Measurements from ENCODE around the gene RIMS4. TPM values are rescaled to one million over a fixed set of nuclear protein-coding genes. Genes with fewer than 3 reads are reported as not detected.

RIMS4 gene
- polyA plus RNA-seq, 1 experiment, result not detected

DNA sequence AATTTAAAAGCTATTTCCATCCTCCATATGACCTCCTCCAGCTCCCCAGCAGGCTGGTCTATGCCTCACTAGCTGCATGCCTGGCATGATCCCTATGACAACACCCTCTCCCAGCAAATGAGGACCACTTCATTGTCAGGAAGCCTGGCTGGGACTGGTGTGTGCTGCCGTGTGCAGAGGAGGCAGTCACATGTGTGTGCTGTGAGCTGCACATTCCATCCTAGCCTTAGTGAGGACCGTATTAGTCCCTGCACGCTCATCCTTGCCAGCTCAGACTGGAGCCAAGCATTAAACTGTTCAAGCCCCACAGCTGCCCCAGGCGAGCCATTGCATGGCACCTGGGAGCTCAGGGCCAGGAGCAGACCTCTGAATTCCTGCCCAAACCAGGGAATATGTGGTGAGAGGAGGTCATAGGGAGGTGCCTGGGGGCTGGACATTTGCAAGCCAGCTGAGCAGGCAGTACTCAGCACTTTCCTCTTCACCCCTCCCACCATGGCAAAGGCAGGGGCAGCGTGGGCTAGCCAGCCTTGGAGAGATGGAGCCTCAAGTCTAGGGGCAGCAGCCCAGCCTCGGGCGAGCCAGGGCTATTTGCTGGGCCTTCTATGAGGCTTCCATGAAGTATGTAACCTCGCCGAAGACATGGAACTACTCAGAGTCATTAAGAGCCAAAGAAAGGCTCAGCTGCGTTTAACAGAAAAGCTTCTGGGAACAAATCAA, 103.9 kb downstream of the RIMS4 start:
- no peak for DNase-seq (ENCODE audit: low read depth, low spot score)
- H3K4me3 ChIP-seq (ENCODE audit: low read depth, low read length), result no peak overlapping the region
- peaks cover 5% of the 10 kb centered on the region for H3K27me3 ChIP-seq (ENCODE audit: control insufficient read depth, insufficient read depth, low read length)
- H3K27ac ChIP-seq (ENCODE audit: low read depth, low read length), result no peak overlapping the region
- CTCF ChIA-PET, result interaction anchor here (0.6 to 1.0 kb wide), 2 partner anchors 9 to 12 kb away, joined by 3 to 7 read pairs; no protein-coding TSS in a partner anchor
- H3K9me3 ChIP-seq (ENCODE audit: control insufficient read depth, insufficient read depth, low read length), result no peaks in the 10 kb centered on the region
- TF ChIP-seq CTCF (IDR thresholded peaks at IDR 0.05; ENCODE audit: low read depth, low read length), result no peak
- POLR2A ChIA-PET, result interaction anchor here (0.8 kb wide), 1 partner anchor 11 kb away, joined by 3 read pairs; no protein-coding TSS in a partner anchor

- ChIA-PET CTCF (interaction anchor here (1.0 kb wide), 1 partner anchor 13 kb away, joined by 3 read pairs; no protein-coding TSS in a partner anchor), POLR2A (interaction anchor here (0.8 kb wide), 1 partner anchor 12 kb away, joined by 3 read pairs; no protein-coding TSS in a partner anchor)
- no peak overlapping the region for H3K4me3 ChIP-seq (ENCODE audit: low read depth, low read length)
- no peaks in the 10 kb centered on the region for H3K9me3 ChIP-seq (ENCODE audit: control insufficient read depth, insufficient read depth, low read length)
- TF ChIP-seq CTCF (IDR thresholded peaks at IDR 0.05; ENCODE audit: low read depth, low read length), result no peak
- no peak for DNase-seq (ENCODE audit: low read depth, low spot score)
- peaks cover 2% of the 10 kb centered on the region for H3K27me3 ChIP-seq (ENCODE audit: control insufficient read depth, insufficient read depth, low read length)
- no peak overlapping the region for H3K27ac ChIP-seq (ENCODE audit: low read depth, low read length)
Observed at GRCh38 chr20:44705364-44706094, 104.8 kb downstream of the RIMS4 start.

- peak overlapping the region; percentile 11 for H3K27ac ChIP-seq (ENCODE audit: low read depth, low read length)
- ChIA-PET POLR2A (interaction anchor here (0.6 to 0.7 kb wide), 4 partner anchors 10 to 296 kb away, joined by 3 to 8 read pairs (median 6); partner anchors contain the start of gene ADA), CTCF (interaction anchor here (0.7 to 1.0 kb wide), 2 partner anchors 28 to 43 kb away, joined by 3 read pairs; no protein-coding TSS in a partner anchor)
- no peak overlapping the region for H3K4me3 ChIP-seq (ENCODE audit: low read depth, low read length)
- H3K9me3 ChIP-seq (ENCODE audit: control insufficient read depth, insufficient read depth, low read length), result no peaks in the 10 kb centered on the region
- DNase-seq (ENCODE audit: low read depth, low spot score), result peak; percentile 51
- no peak for TF ChIP-seq CTCF (IDR thresholded peaks at IDR 0.05; ENCODE audit: low read depth, low read length)
- peaks cover 2% of the 10 kb centered on the region for H3K27me3 ChIP-seq (ENCODE audit: control insufficient read depth, insufficient read depth, low read length)
Observed at GRCh38 chr20:44704551-44704971, 105.8 kb downstream of the RIMS4 start.

GRCh38 chr20:44703956-44704488, 106.3 kb downstream of the RIMS4 start:
- no peak overlapping the region for H3K27ac ChIP-seq (ENCODE audit: low read depth, low read length)
- TF ChIP-seq CTCF (IDR thresholded peaks at IDR 0.05; ENCODE audit: low read depth, low read length), result no peak
- CTCF ChIA-PET, result interaction anchor here (0.7 to 1.0 kb wide), 2 partner anchors 29 to 44 kb away, joined by 3 read pairs; no protein-coding TSS in a partner anchor

More at GRCh38 chr20:44703956-44704488, 106.3 kb downstream of the RIMS4 start:
- Histone ChIP-seq H3K27me3 (ENCODE audit: control insufficient read depth, insufficient read depth, low read length) (peaks cover 2% of the 10 kb centered on the region), H3K9me3 (ENCODE audit: control insufficient read depth, insufficient read depth, low read length) (no peaks in the 10 kb centered on the region), H3K4me3 (ENCODE audit: low read depth, low read length) (no peak overlapping the region)
- DNase-seq (ENCODE audit: low read depth, low spot score), result no peak
- POLR2A ChIA-PET, result interaction anchor here (0.6 kb wide), 1 partner anchor 52 kb away, joined by 8 read pairs; the partner anchor contains the start of gene ADA
